ENCODE measurements around the gene HMGN2.

HMGN2 gene

GRCh38 chr1:26472320-26472900 is at the start of gene HMGN2:
Gene HMGN2, plus strand, starts transcription at chr1:26472440. Its CDS starts 173 bp downstream, at chr1:26472613.
- peak; percentile 80 for DNase-seq (ENCODE audit: low read depth)

- DNase-seq (ENCODE audit: low read depth) = no peak
Observed at GRCh38 chr1:26429721-26430120, 42.5 kb upstream of the HMGN2 start.

- peak; percentile 98 for DNase-seq (ENCODE audit: low read depth)
Observed at GRCh38 chr1:26431979-26432695, 40.1 kb upstream of the HMGN2 start, which contains the start of gene DHDDS. Gene DHDDS, plus strand, starts transcription at chr1:26432321. Its CDS starts 625 bp downstream, at chr1:26432946.

GRCh38 chr1:26432793-26433192 is 39.4 kb upstream of the HMGN2 start:
- DNase-seq (ENCODE audit: low read depth) = no peak

GRCh38 chr1:26434161-26434752 is 38.0 kb upstream of the HMGN2 start:
- DNase-seq (ENCODE audit: low read depth) = no peak

- DNase-seq (ENCODE audit: low read depth) = no peak
Observed at GRCh38 chr1:26438041-26438440, 34.2 kb upstream of the HMGN2 start.

- no peak for DNase-seq (ENCODE audit: low read depth)
Observed at GRCh38 chr1:26440259-26440658, 32.0 kb upstream of the HMGN2 start.

- DNase-seq (ENCODE audit: low read depth) = no peak
Observed at GRCh38 chr1:26449868-26450267, 22.4 kb upstream of the HMGN2 start.

GRCh38 chr1:26450908-26451307 is 21.3 kb upstream of the HMGN2 start:
- no peak for DNase-seq (ENCODE audit: low read depth)

- no peak for DNase-seq (ENCODE audit: low read depth)
Observed at GRCh38 chr1:26452459-26453183, 19.6 kb upstream of the HMGN2 start.

GRCh38 chr1:26459148-26459547 is 13.1 kb upstream of the HMGN2 start:
- DNase-seq (ENCODE audit: low read depth) = no peak

- no peak for DNase-seq (ENCODE audit: low read depth)
Observed at GRCh38 chr1:26459573-26460031, 12.6 kb upstream of the HMGN2 start.

GRCh38 chr1:26468911-26469310 is 3.3 kb upstream of the HMGN2 start:
- peak; percentile 22 for DNase-seq (ENCODE audit: low read depth)

GRCh38 chr1:26469558-26469957 is 2.7 kb upstream of the HMGN2 start:
- no peak for DNase-seq (ENCODE audit: low read depth)

GRCh38 chr1:26470878-26471497 is 1.3 kb upstream of the HMGN2 start:
- DNase-seq (ENCODE audit: low read depth) = no peak

GRCh38 chr1:26471498-26472319 is 531 bp upstream of the HMGN2 start:
- peak; percentile 71 for DNase-seq (ENCODE audit: low read depth)

- peak; percentile 95 for DNase-seq (ENCODE audit: low read depth)
Observed at GRCh38 chr1:26472901-26473845, 933 bp downstream of the HMGN2 start.

GRCh38 chr1:26474818-26475217 is 2.6 kb downstream of the HMGN2 start:
- DNase-seq (ENCODE audit: low read depth) = no peak

- DNase-seq (ENCODE audit: low read depth) = no peak
Observed at GRCh38 chr1:26475989-26476388, 3.7 kb downstream of the HMGN2 start.

- DNase-seq (ENCODE audit: low read depth) = no peak
Observed at GRCh38 chr1:26476958-26477357, 4.7 kb downstream of the HMGN2 start.

Measured in fibroblast of gingiva (primary cell).